ENCODE results near the gene SLC22A23. TPM values are rescaled to one million over a fixed set of nuclear protein-coding genes. Genes with fewer than 3 reads are reported as not detected.

SLC22A23 gene
- total RNA-seq, 1 experiment from 2014 or later: 2.7 TPM

DNA sequence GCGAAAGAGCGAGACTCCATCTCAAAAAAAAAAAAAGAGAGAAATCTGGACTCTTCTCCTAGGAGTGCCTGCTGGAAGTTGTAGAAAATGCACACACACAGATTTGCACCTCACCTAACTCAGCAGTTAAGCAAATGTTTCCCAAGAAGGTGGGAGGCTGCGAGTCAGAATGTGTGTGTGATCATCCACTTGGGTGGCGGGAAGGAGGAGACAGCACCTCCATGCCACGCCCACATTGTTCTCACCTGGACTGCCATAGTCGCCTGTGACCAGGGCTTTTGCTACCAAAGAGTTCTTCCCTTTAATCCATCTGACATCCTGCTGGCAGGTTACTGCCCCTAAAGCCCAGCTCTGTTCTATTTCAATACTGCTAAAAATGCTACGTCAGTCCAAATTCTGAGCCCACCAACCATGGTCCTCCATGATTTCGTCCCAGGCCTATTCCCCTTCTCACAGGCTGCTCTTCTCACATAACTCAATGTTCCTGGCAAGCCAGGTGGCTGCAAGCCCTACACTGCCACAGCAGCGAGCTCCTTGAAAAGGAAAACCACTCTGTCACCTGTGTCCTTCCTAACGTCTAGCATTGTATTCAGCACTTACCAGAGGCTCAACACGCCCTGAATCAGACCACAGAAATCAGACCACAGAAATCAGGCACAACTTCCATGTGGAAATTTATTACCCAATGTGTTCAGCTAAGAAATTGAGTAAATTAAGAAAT, 120.6 kb downstream of the SLC22A23 start:
- no peak for DNase-seq (ENCODE audit: low read depth)

- DNase-seq (ENCODE audit: low read depth): no peak
Measured at GRCh38 chr6:3335169-3335568, 121.7 kb downstream of the SLC22A23 start.

- DNase-seq (ENCODE audit: low read depth): no peak
Measured at GRCh38 chr6:3334555-3334954, 122.3 kb downstream of the SLC22A23 start.

- no peak for DNase-seq (ENCODE audit: low read depth)
Measured at GRCh38 chr6:3333263-3333662, 123.6 kb downstream of the SLC22A23 start.

DNA sequence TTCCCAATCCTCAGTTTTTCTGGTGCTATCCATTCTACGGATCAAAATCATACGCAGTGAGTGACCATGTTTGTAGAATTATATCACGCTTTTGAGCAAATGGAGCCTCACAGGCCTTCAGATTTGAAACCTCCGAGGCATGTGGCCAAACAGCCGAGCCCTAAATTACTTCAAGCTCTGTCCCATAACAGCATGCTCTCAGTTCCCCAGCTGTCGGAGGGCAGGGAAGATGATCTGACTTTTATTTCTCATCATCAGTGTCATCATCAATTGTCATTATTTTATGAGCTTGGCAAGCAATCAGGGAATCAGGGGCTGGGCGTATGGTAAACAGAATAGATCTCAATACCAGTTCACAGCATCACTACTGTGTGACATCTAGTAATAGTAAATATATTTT, 124.9 kb downstream of the SLC22A23 start:
- DNase-seq (ENCODE audit: low read depth): no peak

GRCh38 chr6:3331494-3331893, 125.4 kb downstream of the SLC22A23 start:
- DNase-seq (ENCODE audit: low read depth): no peak

- DNase-seq (ENCODE audit: low read depth): no peak
Measured at GRCh38 chr6:3330199-3330598, 126.7 kb downstream of the SLC22A23 start.

- no peak for DNase-seq (ENCODE audit: low read depth)
Measured at GRCh38 chr6:3329393-3330051, 127.3 kb downstream of the SLC22A23 start.

DNA sequence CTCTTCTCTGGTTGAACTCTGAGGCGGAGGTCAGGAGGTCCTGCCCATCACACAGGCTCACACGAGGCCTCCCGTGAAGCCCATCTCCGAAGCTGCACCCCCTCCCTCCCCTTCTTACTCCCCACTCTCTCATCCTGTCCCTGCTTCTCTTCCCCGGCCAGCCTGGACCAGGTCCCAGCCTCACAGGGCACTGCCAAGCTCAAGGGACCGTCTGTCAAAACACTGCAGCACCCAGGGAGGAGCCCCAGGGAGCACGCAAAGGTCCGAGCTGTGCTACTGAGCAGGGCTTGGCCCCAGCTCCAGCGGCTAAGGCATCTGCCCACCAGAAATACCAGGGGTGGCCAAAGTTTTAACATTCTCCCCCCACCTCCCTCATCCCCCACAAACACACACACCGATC, 128.1 kb downstream of the SLC22A23 start:
- no peak for DNase-seq (ENCODE audit: low read depth)

GRCh38 chr6:3328145-3328544, 128.7 kb downstream of the SLC22A23 start:
- DNase-seq (ENCODE audit: low read depth): peak; percentile 58

- no peak for DNase-seq (ENCODE audit: low read depth)
Measured at GRCh38 chr6:3327403-3327802, 129.4 kb downstream of the SLC22A23 start.

- no peak for DNase-seq (ENCODE audit: low read depth)
Measured at GRCh38 chr6:3326981-3327380, 129.9 kb downstream of the SLC22A23 start.

GRCh38 chr6:3326184-3326971, 130.5 kb downstream of the SLC22A23 start:
- no peak for DNase-seq (ENCODE audit: low read depth)

GRCh38 chr6:3325210-3325609, 131.6 kb downstream of the SLC22A23 start:
- DNase-seq (ENCODE audit: low read depth): peak; percentile 78

DNA sequence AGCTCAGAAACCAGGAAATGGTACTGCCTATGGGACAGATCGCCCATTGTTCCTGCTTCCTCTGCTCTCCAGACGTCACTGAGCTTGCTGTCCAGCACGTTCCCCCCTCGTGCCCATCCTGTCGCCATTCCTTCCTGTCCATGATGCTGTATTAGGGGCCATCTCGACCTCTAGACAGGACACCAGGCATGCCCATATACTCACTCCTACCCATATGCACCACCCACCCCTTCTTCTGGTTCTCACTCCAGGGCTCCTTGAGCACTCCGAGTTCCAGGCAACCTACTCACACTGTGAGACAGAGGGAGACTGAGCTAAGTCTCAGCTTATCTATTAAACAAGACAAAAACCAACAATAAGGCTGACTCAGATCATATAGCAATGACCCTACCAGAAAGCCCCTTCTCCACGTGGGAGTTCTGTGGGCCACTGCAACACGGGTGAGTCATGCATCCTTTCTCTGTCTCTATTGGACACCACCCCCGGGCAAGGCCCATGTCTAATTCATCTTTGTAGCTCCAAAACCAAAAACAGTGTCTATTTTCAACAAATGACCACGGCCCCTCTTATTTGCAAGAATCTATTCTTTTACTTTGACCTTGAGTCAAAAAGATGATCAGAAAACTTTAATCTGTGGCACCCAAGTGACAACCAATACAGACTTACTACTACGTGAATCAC, 132.4 kb downstream of the SLC22A23 start:
- peak; percentile 96 for DNase-seq (ENCODE audit: low read depth)

DNA sequence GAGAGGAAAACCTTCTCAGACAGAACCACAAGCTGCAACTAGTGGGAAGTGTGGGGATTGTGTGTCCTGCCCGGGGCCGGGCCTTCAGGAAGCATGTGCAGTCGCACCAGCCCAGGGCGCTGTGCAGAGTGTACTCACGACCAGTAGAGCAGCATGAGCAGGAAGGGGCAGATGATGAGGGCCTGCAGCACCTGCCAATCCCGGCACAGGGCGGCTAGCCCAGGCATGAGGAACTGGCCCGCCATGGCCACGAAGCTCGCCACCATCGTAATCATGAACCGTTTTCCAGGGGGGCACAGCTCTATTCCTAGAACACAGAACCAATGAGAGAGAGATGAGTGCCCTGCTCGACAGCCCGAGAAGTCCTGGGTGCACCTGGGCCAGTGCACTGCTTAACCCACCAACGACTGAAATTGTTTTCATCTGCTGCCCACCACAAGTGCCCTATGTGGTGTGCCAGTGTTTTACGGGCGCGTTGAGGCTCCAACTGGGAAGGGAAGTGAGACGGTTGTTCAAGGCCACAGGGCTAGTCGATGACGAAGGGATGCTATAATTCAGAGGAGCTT, 133.1 kb downstream of the SLC22A23 start:
- no peak for DNase-seq (ENCODE audit: low read depth)

- no peak for DNase-seq (ENCODE audit: low read depth)
Measured at GRCh38 chr6:3323148-3323547, 133.7 kb downstream of the SLC22A23 start.

- no peak for DNase-seq (ENCODE audit: low read depth)
Measured at GRCh38 chr6:3322366-3322890, 134.4 kb downstream of the SLC22A23 start.

DNA sequence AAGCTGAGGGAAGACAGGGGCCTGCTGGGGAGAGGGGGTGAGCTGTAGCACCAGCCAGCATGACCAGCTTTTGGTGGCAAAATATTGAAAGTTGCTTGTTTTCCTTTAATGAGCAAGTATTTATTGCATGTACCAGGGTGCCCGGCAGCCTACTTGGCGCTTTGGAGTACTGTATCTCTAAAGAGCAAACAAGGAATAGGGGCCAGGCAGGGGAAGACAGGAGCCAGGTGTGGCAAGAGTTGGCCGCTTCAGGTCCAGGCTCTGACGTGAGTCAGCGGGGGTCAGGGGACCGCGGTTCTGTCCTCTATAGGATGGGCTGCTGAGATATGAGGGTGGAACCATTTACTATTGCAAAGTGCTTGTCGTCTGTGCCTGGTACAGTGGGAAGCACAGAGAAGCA, 135.0 kb downstream of the SLC22A23 start:
- no peak for DNase-seq (ENCODE audit: low read depth)

DNA sequence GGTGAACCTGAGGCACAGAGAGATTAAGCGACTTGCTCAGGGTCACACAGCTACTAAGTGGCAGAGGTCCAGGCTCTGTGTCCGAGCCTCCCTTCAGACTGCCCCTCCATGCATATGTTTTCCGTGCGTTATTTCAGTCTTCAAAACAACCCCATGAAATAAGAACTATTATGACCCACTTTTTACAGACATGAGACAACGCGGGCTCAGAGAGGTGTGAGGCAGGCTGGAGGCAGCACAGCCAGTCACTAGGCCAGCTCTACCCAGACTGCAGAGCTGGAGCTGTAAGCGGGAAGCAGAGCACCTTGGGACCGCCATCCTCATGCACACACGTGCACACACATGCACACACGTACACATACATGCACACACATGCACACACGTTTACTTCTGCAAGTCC, 135.8 kb downstream of the SLC22A23 start:
- no peak for DNase-seq (ENCODE audit: low read depth)

GRCh38 chr6:3320238-3320811, 136.5 kb downstream of the SLC22A23 start:
- DNase-seq (ENCODE audit: low read depth): no peak

Measured in Daoy (cell line).